Measurements from ENCODE around the gene SETBP1. TPM values are rescaled to one million over a fixed set of nuclear protein-coding genes. Genes with fewer than 3 reads are reported as not detected.

SETBP1 gene
- total RNA-seq, 1 experiment from 2014 or later = 14.0 TPM

GRCh38 chr18:44801781-44802180 lies 121.1 kb downstream of the SETBP1 start:
- peaks cover 8% of the 10 kb centered on the region for H3K4me1 ChIP-seq (ENCODE audit: insufficient read depth, low read length, poor library complexity, severe bottlenecking)
- no peaks in the 10 kb centered on the region for H3K36me3 ChIP-seq (ENCODE audit: insufficient read depth, low read length, poor library complexity, severe bottlenecking)
- H3K4me3 ChIP-seq (ENCODE audit: low read depth, low read length, poor library complexity, severe bottlenecking) = no peak overlapping the region
- ChIA-PET CTCF (no interaction called here), POLR2A (ENCODE audit: low non-redundant PET) (no interaction called here)
- H3K9me3 ChIP-seq (ENCODE audit: low read depth, low read length, poor library complexity, severe bottlenecking) = no peaks in the 10 kb centered on the region
- BruUV-seq (replicated peaks) = no TSS peak
- no peak for DNase-seq (ENCODE audit: low spot score)
- H3K27ac ChIP-seq (ENCODE audit: low read depth, low read length, poor library complexity, severe bottlenecking) = no peak overlapping the region
- no peaks in the 10 kb centered on the region for H3K27me3 ChIP-seq (replicated peaks; ENCODE audit: insufficient read depth, low read depth, low read length, poor library complexity)
- intact Hi-C loops (cut with micrococcal nuclease; ENCODE audit: unreplicated experiment) = no loop called here
- TF ChIP-seq CTCF (conservative IDR thresholded peaks at IDR 0.05; ENCODE audit: low read depth, low read length) = no peak
- no peak for TF ChIP-seq EZH2 (IDR thresholded peaks at IDR 0.05; ENCODE audit: borderline replicate concordance, low read depth, low read length, poor library complexity, severe bottlenecking)

- ChIA-PET CTCF (no interaction called here), POLR2A (ENCODE audit: low non-redundant PET) (no interaction called here)
- TF ChIP-seq EZH2 (IDR thresholded peaks at IDR 0.05; ENCODE audit: borderline replicate concordance, low read depth, low read length, poor library complexity, severe bottlenecking) (no peak), CTCF (conservative IDR thresholded peaks at IDR 0.05; ENCODE audit: low read depth, low read length) (no peak)
- intact Hi-C loops (cut with micrococcal nuclease; ENCODE audit: unreplicated experiment) = no loop called here
- no peak overlapping the region for H3K4me3 ChIP-seq (ENCODE audit: low read depth, low read length, poor library complexity, severe bottlenecking)
- H3K27me3 ChIP-seq (replicated peaks; ENCODE audit: insufficient read depth, low read depth, low read length, poor library complexity) = no peaks in the 10 kb centered on the region
- H3K4me1 ChIP-seq (ENCODE audit: insufficient read depth, low read length, poor library complexity, severe bottlenecking) = peaks cover 8% of the 10 kb centered on the region
- H3K27ac ChIP-seq (ENCODE audit: low read depth, low read length, poor library complexity, severe bottlenecking) = no peak overlapping the region
- H3K36me3 ChIP-seq (ENCODE audit: insufficient read depth, low read length, poor library complexity, severe bottlenecking) = no peaks in the 10 kb centered on the region
- H3K9me3 ChIP-seq (ENCODE audit: low read depth, low read length, poor library complexity, severe bottlenecking) = no peaks in the 10 kb centered on the region
- DNase-seq (ENCODE audit: low spot score) = peak; percentile 63
- no TSS peak for BruUV-seq (replicated peaks)
Observed at GRCh38 chr18:44802508-44802907, 121.8 kb downstream of the SETBP1 start.

DNA sequence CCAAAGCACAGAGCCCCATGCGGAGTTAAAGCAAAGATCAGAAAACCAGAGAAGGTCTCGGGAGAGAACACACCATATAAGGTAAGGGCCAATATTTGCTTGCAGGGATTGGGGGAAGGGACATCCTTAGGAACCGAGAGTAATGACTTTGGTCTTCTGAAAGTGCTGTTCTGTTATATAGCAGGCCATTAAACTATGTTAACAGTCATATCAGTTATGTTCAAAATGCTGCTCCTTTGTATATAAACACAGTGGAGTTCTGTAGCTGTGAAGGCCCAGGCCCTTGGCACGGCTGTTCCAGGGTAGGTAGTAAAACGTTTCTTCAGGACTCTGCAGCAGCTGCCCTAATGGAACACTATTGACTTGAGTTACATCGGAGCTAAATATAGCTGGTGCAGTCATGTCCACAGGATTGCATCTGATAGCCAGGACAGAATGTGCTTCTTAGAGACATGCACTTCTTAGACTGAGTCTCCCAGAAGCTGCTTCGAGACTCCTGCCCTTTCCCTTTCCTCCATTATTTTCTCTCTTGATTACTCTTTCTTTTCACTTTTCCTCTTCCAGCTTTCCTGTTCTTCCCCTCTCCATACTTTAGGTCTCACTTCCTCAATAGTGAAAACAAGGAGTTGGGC lies 122.4 kb downstream of the SETBP1 start:
- no peaks in the 10 kb centered on the region for H3K9me3 ChIP-seq (ENCODE audit: low read depth, low read length, poor library complexity, severe bottlenecking)
- intact Hi-C loops (cut with micrococcal nuclease; ENCODE audit: unreplicated experiment) = no loop called here
- BruUV-seq (replicated peaks) = no TSS peak
- no peak overlapping the region for H3K27ac ChIP-seq (ENCODE audit: low read depth, low read length, poor library complexity, severe bottlenecking)
- no peaks in the 10 kb centered on the region for H3K36me3 ChIP-seq (ENCODE audit: insufficient read depth, low read length, poor library complexity, severe bottlenecking)
- ChIA-PET CTCF (no interaction called here), POLR2A (ENCODE audit: low non-redundant PET) (no interaction called here)
- TF ChIP-seq CTCF (conservative IDR thresholded peaks at IDR 0.05; ENCODE audit: low read depth, low read length) (no peak), EZH2 (IDR thresholded peaks at IDR 0.05; ENCODE audit: borderline replicate concordance, low read depth, low read length, poor library complexity, severe bottlenecking) (no peak)
- H3K4me3 ChIP-seq (ENCODE audit: low read depth, low read length, poor library complexity, severe bottlenecking) = no peak overlapping the region
- H3K4me1 ChIP-seq (ENCODE audit: insufficient read depth, low read length, poor library complexity, severe bottlenecking) = peaks cover 8% of the 10 kb centered on the region
- DNase-seq (ENCODE audit: low spot score) = no peak
- H3K27me3 ChIP-seq (replicated peaks; ENCODE audit: insufficient read depth, low read depth, low read length, poor library complexity) = no peaks in the 10 kb centered on the region
